Neural cell (in vitro differentiated cells): ENCODE measurements around the gene KDM3B. TPM values are rescaled to one million over a fixed set of nuclear protein-coding genes. Genes with fewer than 3 reads are reported as not detected.

Experiments
- H2AFZ ChIP-seq: fragments of 200-600, 300-800 bp; sonication (generic), shearing (Covaris generic); 2 replicates; pipeline ENCODE4 v1.6.0; 2014; ENCODE audit warnings: low read depth, mild to moderate bottlenecking, antibody characterized with exemption, low read length, moderate library complexity
- H3F3A ChIP-seq: fragments of 200-600 bp; shearing (Covaris generic); 2 replicates; pipeline ENCODE4 v1.6.1; 2016; ENCODE audit warnings: mild to moderate bottlenecking, moderate library complexity, mixed read lengths, antibody characterized with exemption, low read length; ENCODE audit not compliant: insufficient read depth, poor library complexity, severe bottlenecking
- H3K27ac ChIP-seq: fragments of 200-600, 300-800 bp; sonication (generic), shearing (Covaris generic); 2 replicates; pipeline ENCODE4 v1.5.1; 2014; ENCODE audit warnings: mild to moderate bottlenecking, low read length, moderate library complexity
- H3K27me3 ChIP-seq: fragments of 300-800, 200-600 bp; sonication (generic), shearing (Covaris generic); 2 replicates; pipeline ENCODE4 v1.6.0; 2014; ENCODE audit warnings: mild to moderate bottlenecking, low read depth, low read length, moderate library complexity; ENCODE audit not compliant: insufficient read depth
- H3K36me3 ChIP-seq: fragments of 300-800, 200-600 bp; sonication (generic), shearing (Covaris generic); 2 replicates; pipeline ENCODE4 v1.5.1; 2014; ENCODE audit warnings: mild to moderate bottlenecking, antibody characterized with exemption, low read length, moderate library complexity; ENCODE audit not compliant: insufficient read depth
- H3K4me2 ChIP-seq: fragments of 300-800, 200-600 bp; sonication (generic), shearing (Covaris generic); 2 replicates; pipeline ENCODE4 v1.6.0; 2014; ENCODE audit warnings: mild to moderate bottlenecking, low read length
- H3K4me3 ChIP-seq: fragments of 300-800, 200-600 bp; sonication (generic), shearing (Covaris generic); 2 replicates; pipeline ENCODE4 v1.5.1; 2014; ENCODE audit warnings: mild to moderate bottlenecking, low read length, moderate library complexity
- H3K79me2 ChIP-seq: fragments of 200-600 bp; shearing (Covaris generic); replicated peaks from 2 replicates; pipeline ENCODE4 v1.6.0; 2014; ENCODE audit warnings: mild to moderate bottlenecking, low read length, moderate library complexity; ENCODE audit not compliant: insufficient read depth
- H3K9ac ChIP-seq: fragments of 300-800, 200-600 bp; sonication (generic), shearing (Covaris generic); 2 replicates; pipeline ENCODE4 v1.6.1; 2016; ENCODE audit warnings: mild to moderate bottlenecking, low read length, mixed read lengths
- H3K9me2 ChIP-seq: fragments of 200-600 bp; shearing (Covaris generic); 2 replicates; pipeline ENCODE4 v1.6.1; 2016; ENCODE audit warnings: mild to moderate bottlenecking, low read length, mixed read lengths; ENCODE audit not compliant: insufficient read depth
- H3K9me3 ChIP-seq: fragments of 200-600, 300-800 bp; sonication (generic), shearing (Covaris generic); 2 replicates; pipeline ENCODE4 v1.6.1; 2016; ENCODE audit warnings: mild to moderate bottlenecking, mixed run types, low read length, moderate library complexity, mixed read lengths
- H4K20me1 ChIP-seq: fragments of 200-600 bp; shearing (Covaris generic); 2 replicates; pipeline ENCODE4 v1.6.1; 2016; ENCODE audit warnings: mild to moderate bottlenecking, mixed run types; ENCODE audit not compliant: insufficient read depth
- CTCF ChIP-seq: fragments of 450-650 bp; IDR thresholded peaks from 2 replicates; pipeline ENCODE4 v1.5.1; 2014; ENCODE audit warnings: antibody characterized with exemption, mild to moderate bottlenecking, moderate library complexity; ENCODE audit not compliant: poor library complexity, severe bottlenecking
- EP300 ChIP-seq: fragments of 450-650 bp; conservative IDR thresholded peaks from 2 replicates; pipeline ENCODE4 v1.6.1; 2014; ENCODE audit warnings: antibody characterized with exemption, mild to moderate bottlenecking, moderate library complexity; ENCODE audit not compliant: poor library complexity, severe bottlenecking
- EZH2 ChIP-seq: fragments of 200-600, 300-800 bp; shearing (Covaris generic), sonication (generic); IDR thresholded peaks from 2 replicates; pipeline ENCODE4 v1.6.1; 2014; ENCODE audit warnings: antibody characterized with exemption, low read length, borderline replicate concordance, mild to moderate bottlenecking; ENCODE audit not compliant: insufficient read depth, poor library complexity, severe bottlenecking
- MXI1 ChIP-seq: fragments of 450-650 bp; conservative IDR thresholded peaks from 2 replicates; pipeline ENCODE4 v1.6.1; 2014; ENCODE audit warnings: antibody characterized with exemption, mild to moderate bottlenecking; ENCODE audit not compliant: poor library complexity, severe bottlenecking
- POLR2AphosphoS5 ChIP-seq: IDR thresholded peaks from 2 replicates; pipeline ENCODE4 v1.6.1; 2012
- RAD21 ChIP-seq: fragments of 450-650 bp; conservative IDR thresholded peaks from 2 replicates; pipeline ENCODE4 v1.6.1; 2014; ENCODE audit warnings: antibody characterized with exemption, mild to moderate bottlenecking, moderate library complexity
- REST ChIP-seq: IDR thresholded peaks from 2 replicates; pipeline ENCODE4 v1.6.1; 2012; ENCODE audit warnings: borderline replicate concordance
- SMC3 ChIP-seq: fragments of 450-650 bp; conservative IDR thresholded peaks from 2 replicates; pipeline ENCODE4 v1.6.1; 2014; ENCODE audit warnings: antibody characterized with exemption, mild to moderate bottlenecking, moderate library complexity; ENCODE audit not compliant: poor library complexity
- TAF1 ChIP-seq: IDR thresholded peaks from 2 replicates; pipeline ENCODE4 v1.6.1; 2012; ENCODE audit warnings: low read depth
- polyA plus RNA-seq: library from polyadenylated mRNA; depleted of rRNA; stranded (reverse); fragments of >200 nt; gene quantifications from 2 replicates; pipeline ENCODE4 v1.2.3, GENCODE V29; 2014

The KDM3B gene
- polyA plus RNA-seq, 1 donor from 2014 or later, result 58.7 TPM

- Histone ChIP-seq H3K9me3 (no peaks in the 10 kb centered on the region), H4K20me1 (no peaks in the 10 kb centered on the region), H2AFZ (no peak overlapping the region), H3F3A (no peaks in the 10 kb centered on the region), H3K36me3 (no peaks in the 10 kb centered on the region), H3K9me2 (no peaks in the 10 kb centered on the region), H3K27me3 (no peaks in the 10 kb centered on the region), H3K79me2 (peaks cover 20% of the 10 kb centered on the region), H3K4me3 (peak overlapping the region; percentile 97), H3K27ac (no peak overlapping the region), H3K4me2 (no peak overlapping the region), H3K9ac (no peak overlapping the region)
- no peak for TF ChIP-seq SMC3
- no peak for TF ChIP-seq EP300
- no peak for TF ChIP-seq RAD21
- no peak for TF ChIP-seq TAF1
- TF ChIP-seq EZH2, result no peak
- no peak for TF ChIP-seq MXI1
- TF ChIP-seq POLR2AphosphoS5, result no peak
- TF ChIP-seq CTCF, result no peak
- no peak for TF ChIP-seq REST
Measured at GRCh38 chr5:138441221-138441620, 88.7 kb downstream of the KDM3B start.

GRCh38 chr5:138444078-138444773, 91.7 kb downstream of the KDM3B start:
- H2AFZ ChIP-seq, result no peak overlapping the region
- H4K20me1 ChIP-seq, result no peaks in the 10 kb centered on the region
- H3K9me2 ChIP-seq, result no peaks in the 10 kb centered on the region
- no peak overlapping the region for H3K4me3 ChIP-seq
- no peak overlapping the region for H3K27ac ChIP-seq
- no peaks in the 10 kb centered on the region for H3K36me3 ChIP-seq
- no peak overlapping the region for H3K4me2 ChIP-seq
- H3K27me3 ChIP-seq, result no peaks in the 10 kb centered on the region
- no peaks in the 10 kb centered on the region for H3K9me3 ChIP-seq
- TF ChIP-seq REST, result no peak
- TF ChIP-seq CTCF, result no peak
- TF ChIP-seq EP300, result no peak
- no peak for TF ChIP-seq EZH2
- TF ChIP-seq TAF1, result no peak
- TF ChIP-seq MXI1, result no peak
- TF ChIP-seq POLR2AphosphoS5, result no peak
- no peak for TF ChIP-seq SMC3
- TF ChIP-seq RAD21, result no peak
- peaks cover 3% of the 10 kb centered on the region for H3F3A ChIP-seq
- H3K9ac ChIP-seq, result no peak overlapping the region
- H3K79me2 ChIP-seq, result peaks cover 18% of the 10 kb centered on the region
